ENCODE results near the gene CCDC157. TPM values are rescaled to one million over a fixed set of nuclear protein-coding genes. Genes with fewer than 3 reads are reported as not detected.
"Not testable (repeated sequence)": the region's sequence is repeated elsewhere in the genome, so short reads cannot be mapped to it uniquely, and the experiment has no call there.

The CCDC157 gene
- total RNA-seq, 2 experiments from 2014 or later = 4.3 to 5.0 TPM

DNA sequence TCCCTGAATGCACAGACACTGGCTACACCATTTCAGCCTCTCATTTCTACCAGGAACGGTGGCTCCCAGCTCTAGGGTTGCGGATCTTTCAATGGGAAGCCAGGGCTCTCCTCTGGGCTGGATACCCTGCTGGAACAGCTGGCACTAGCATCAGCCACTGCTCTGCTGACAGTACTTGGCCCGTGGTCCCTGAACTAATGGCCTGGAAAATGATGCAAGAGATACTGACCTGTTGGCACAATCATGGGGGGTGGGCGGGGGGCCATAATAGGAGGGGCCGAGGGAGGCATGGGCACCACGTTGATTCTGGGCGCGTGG, 19.4 kb upstream of the CCDC157 start:
- ChIA-PET POLR2A (interaction anchor here (0.6 to 2.3 kb wide), 3 partner anchors 17 to 32 kb away, joined by 3 to 5 read pairs (median 3); no protein-coding TSS in a partner anchor), CTCF (interaction anchor here (1.2 kb wide), 1 partner anchor 50 kb away, joined by 4 read pairs; no protein-coding TSS in a partner anchor)
- DNase-seq (no peak), ATAC-seq (no peak)
- Mint-ChIP-seq H3K27me3 (ENCODE audit: low read depth) (no peaks in the 10 kb centered on the region), H3K4me3 (no peak overlapping the region), H3K4me1 (ENCODE audit: low read depth) (peaks cover 24% of the 10 kb centered on the region), H3K27ac (no peak overlapping the region), H3K9me3 (ENCODE audit: insufficient read depth) (no peaks in the 10 kb centered on the region), H3K36me3 (ENCODE audit: low read depth) (peaks cover 91% of the 10 kb centered on the region)

DNA sequence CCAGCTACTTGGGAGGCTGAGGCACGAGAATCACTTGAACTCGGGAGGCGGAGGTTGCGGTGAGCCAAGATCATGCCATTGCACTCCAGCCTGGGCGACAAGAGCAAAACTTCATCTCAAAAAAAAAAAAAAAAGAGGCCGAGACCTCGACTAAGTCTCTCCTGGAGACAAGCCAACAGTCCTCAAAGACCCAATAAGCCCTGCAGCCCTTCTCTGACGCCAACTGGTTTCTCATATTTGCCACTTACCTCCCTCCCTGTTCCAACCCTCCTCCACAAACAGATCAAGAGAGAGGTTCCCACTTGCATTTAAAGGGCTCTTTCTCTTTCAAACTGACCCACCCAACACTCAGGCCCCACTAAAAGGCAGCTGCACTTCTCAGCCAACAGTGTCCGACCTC, 18.5 kb upstream of the CCDC157 start:
- not testable (repeated sequence) for H3K4me3 Mint-ChIP-seq; H3K27ac Mint-ChIP-seq; H3K27me3 Mint-ChIP-seq (ENCODE audit: low read depth); ATAC-seq; DNase-seq; H3K9me3 Mint-ChIP-seq (ENCODE audit: insufficient read depth)
- POLR2A ChIA-PET = interaction anchor here (2.3 kb wide), 1 partner anchor 16 kb away, joined by 5 read pairs; no protein-coding TSS in a partner anchor
- Mint-ChIP-seq H3K4me1 (ENCODE audit: low read depth) (peaks cover 18% of the 10 kb centered on the region), H3K36me3 (ENCODE audit: low read depth) (peaks cover 91% of the 10 kb centered on the region)
- CTCF ChIA-PET = interaction anchor here (1.0 to 1.2 kb wide), 2 partner anchors 10 to 51 kb away, joined by 3 to 4 read pairs; no protein-coding TSS in a partner anchor

DNA sequence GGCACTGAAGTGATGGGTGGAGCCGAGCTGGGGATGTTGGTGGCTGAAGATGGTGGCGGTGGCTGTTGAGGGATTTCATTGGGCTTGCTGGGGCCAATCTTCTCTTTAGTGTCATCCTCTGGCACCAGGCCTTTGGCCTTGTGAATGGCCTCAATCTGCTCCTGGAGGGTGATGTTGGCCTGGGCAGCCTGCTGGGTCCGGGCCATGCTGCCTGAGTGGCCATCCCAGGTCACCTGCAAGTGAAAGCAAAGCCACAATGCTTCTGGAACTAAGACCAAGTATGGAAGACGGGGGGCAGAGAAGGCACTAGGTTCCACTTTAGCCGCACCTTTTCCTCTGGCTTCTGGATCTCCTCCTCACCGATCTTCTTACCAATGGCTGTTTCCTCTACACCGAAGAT, 18.0 kb upstream of the CCDC157 start:
- ChIA-PET POLR2A (interaction anchor here (2.3 kb wide), 1 partner anchor 15 kb away, joined by 5 read pairs; no protein-coding TSS in a partner anchor), CTCF (interaction anchor here (1.0 kb wide), 1 partner anchor 10 kb away, joined by 3 read pairs; no protein-coding TSS in a partner anchor)
- Mint-ChIP-seq H3K27ac (no peak overlapping the region), H3K4me1 (ENCODE audit: low read depth) (peaks cover 13% of the 10 kb centered on the region), H3K27me3 (ENCODE audit: low read depth) (no peaks in the 10 kb centered on the region), H3K36me3 (ENCODE audit: low read depth) (peaks cover 94% of the 10 kb centered on the region), H3K9me3 (ENCODE audit: insufficient read depth) (no peaks in the 10 kb centered on the region), H3K4me3 (no peak overlapping the region)
- ATAC-seq (no peak), DNase-seq (no peak)

DNA sequence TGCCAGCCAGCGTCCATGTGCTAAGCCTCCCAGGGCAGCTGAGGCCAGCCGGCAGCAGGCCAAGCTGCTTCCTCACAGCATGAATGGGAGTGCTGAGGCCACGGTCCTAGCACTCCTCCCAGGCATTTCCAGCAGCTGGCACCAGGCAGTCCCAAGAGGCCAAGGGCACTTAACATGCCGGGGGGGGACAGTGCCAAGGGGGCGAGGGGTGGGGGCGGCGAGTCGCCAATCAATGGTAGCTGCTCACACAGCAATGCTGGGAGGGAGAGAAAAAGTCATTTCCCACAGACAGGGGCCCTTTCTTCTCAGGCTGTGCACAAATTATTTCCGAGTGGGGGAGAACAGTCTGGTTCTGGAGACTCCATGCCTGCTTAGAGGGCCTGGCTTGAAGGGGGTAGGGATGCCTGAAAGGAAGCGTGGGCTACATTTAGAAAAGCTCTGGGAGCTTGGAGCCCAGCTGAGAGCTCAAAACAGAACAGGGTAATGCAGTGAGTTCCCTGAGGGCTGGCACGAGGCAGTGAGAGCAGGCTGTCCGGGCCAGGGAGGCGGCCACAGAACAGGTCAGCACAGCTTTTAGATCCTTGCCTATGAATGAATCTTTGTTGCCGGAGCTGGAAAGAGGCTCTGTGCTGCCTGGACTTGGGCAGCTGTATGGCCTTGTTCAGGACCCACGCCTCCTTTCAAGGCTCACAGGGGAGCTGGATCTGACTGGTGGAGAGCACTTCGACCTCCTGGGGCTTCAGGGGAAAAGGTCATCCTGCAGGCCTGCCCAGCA, 15.7 kb upstream of the CCDC157 start:
- DNase-seq (no peak), ATAC-seq (no peak)
- Mint-ChIP-seq H3K36me3 (ENCODE audit: low read depth) (peaks cover 92% of the 10 kb centered on the region), H3K9me3 (ENCODE audit: insufficient read depth) (no peaks in the 10 kb centered on the region), H3K4me3 (no peak overlapping the region), H3K4me1 (ENCODE audit: low read depth) (no peaks in the 10 kb centered on the region), H3K27me3 (ENCODE audit: low read depth) (no peaks in the 10 kb centered on the region), H3K27ac (no peak overlapping the region)
- ChIA-PET POLR2A (interaction anchor here (0.9 to 1.3 kb wide), 3 partner anchors 16 to 40 kb away, joined by 3 to 4 read pairs (median 4); partner anchors contain the start of genes CCDC157 and SF3A1), CTCF (interaction anchor here (1.0 to 1.4 kb wide), 2 partner anchors 47 to 53 kb away, joined by 4 to 6 read pairs; partner anchors contain the start of gene RNF215)

DNA sequence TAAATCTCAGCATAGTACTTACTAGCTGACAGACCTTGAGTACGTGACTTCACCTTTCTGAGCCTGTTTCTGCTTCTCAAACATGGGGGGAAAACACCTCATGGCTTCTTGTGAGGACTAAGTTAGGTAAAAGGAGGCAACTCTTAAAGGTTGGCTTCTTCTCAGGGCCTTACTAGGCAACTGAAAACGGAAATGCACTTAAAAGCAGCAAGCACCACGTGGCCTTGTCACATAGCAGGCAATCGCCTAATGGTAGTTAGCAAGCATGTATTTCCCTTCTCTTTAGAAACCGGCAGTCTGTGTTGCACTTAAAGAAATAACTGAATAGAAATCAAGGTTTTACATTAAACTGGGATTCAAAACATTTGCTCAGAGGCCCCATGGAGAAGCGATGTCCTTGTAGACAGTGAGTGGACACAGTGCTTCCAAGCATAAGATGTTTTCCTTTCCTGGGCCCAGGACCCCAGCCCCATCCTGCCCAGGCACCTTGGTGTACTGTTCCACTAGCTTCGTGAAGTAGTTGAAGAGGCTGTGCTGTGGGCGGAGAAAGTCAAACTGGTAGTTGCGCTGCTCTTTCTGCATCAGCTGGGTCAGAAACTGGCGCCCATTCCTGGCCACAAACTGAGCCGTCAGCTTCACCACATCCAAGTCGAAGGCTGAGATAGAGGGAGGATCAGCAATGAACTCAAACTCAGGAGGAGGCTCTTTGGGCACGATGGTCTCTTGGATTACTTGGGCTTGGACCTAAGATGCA, 12.2 kb upstream of the CCDC157 start:
- Mint-ChIP-seq H3K4me1 (ENCODE audit: low read depth) (peaks cover 16% of the 10 kb centered on the region), H3K27me3 (ENCODE audit: low read depth) (no peaks in the 10 kb centered on the region), H3K9me3 (ENCODE audit: insufficient read depth) (no peaks in the 10 kb centered on the region), H3K36me3 (ENCODE audit: low read depth) (peaks cover 80% of the 10 kb centered on the region), H3K27ac (no peak overlapping the region), H3K4me3 (no peak overlapping the region)
- ATAC-seq (no peak), DNase-seq (no peak)
- ChIA-PET CTCF (interaction anchor here (1.8 kb wide), 1 partner anchor 13 kb away, joined by 5 read pairs; no protein-coding TSS in a partner anchor), POLR2A (interaction anchor here (2.8 kb wide), 1 partner anchor 12 kb away, joined by 11 read pairs; the partner anchor contains the start of genes CCDC157 and SF3A1)

DNA sequence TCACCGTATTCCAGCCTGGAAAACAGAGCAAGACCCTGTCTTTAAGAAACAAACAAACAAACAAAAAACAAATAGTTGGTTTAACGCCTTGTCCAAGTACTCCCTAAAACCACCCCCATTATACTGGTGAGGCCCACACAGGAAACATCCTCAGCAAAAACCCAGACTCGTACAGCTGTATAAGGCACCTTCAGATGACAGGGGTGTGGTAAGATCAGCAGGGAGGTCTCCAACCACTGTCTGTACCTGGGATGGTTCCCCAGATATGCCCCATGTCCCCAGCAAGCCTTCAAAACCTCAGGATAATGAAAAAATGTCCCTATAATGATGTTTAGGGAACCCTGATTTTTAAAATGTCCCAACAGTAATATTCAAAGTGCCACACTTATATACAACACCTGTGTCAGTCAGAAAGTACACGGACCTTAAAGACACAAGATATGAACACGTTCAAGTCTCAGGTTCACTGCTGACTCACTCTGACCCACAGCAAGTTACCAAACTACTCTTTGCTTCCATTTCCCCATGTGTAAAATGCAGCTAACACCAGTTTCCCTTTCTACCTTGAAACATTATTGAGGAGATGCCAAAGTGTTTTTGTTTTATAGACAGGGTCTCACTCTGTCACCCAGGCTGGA, 9.4 kb upstream of the CCDC157 start:
- DNase-seq = no peak

DNA sequence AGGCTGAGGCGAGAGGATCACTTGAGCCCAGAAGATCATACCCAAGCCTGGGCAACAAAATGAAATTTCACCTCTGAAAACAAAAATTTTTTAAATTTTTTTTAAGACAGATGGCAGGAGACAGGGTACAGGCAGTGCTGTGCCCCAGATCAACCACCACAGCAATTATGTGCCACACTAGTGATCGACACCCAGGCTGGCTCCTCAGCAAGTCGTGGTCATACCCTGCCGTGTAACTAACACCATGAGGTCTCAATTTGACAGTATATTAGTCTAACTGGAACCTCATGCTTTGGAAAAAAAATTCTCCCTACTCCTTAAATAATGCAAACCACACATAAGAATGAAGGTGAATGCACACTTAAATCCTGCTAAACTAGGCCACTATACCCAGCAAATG, 8.4 kb upstream of the CCDC157 start:
- no peak for ATAC-seq
- Mint-ChIP-seq H3K4me3 (no peak overlapping the region), H3K27me3 (ENCODE audit: low read depth) (no peaks in the 10 kb centered on the region), H3K36me3 (ENCODE audit: low read depth) (peaks cover 78% of the 10 kb centered on the region), H3K9me3 (ENCODE audit: insufficient read depth) (no peaks in the 10 kb centered on the region), H3K4me1 (ENCODE audit: low read depth) (peaks cover 30% of the 10 kb centered on the region), H3K27ac (peak overlapping the region; percentile 50)
- CTCF ChIA-PET = interaction anchor here (1.2 to 1.6 kb wide), 2 partner anchors 10 to 61 kb away, joined by 3 to 6 read pairs; no protein-coding TSS in a partner anchor
- DNase-seq = no peak
- POLR2A ChIA-PET = interaction anchor here (0.7 to 1.9 kb wide), 4 partner anchors 8 to 795 kb away, joined by 3 to 6 read pairs (median 4); partner anchors contain the start of genes SF3A1, TBC1D10A and THOC5

More for the DNA sequence above, 9.4 kb upstream of the CCDC157 start:
- ChIA-PET CTCF (interaction anchor here (0.7 to 1.6 kb wide), 4 partner anchors 11 to 342 kb away, joined by 3 to 6 read pairs (median 4); no protein-coding TSS in a partner anchor), POLR2A (interaction anchor here (0.7 to 1.9 kb wide), 3 partner anchors 9 to 21 kb away, joined by 3 to 6 read pairs (median 5); partner anchors contain the start of genes SF3A1 and TBC1D10A)
- Mint-ChIP-seq H3K36me3 (ENCODE audit: low read depth) (peaks cover 80% of the 10 kb centered on the region), H3K4me1 (ENCODE audit: low read depth) (peaks cover 23% of the 10 kb centered on the region), H3K4me3 (no peak overlapping the region), H3K27ac (peak overlapping the region; percentile 52), H3K9me3 (ENCODE audit: insufficient read depth) (no peaks in the 10 kb centered on the region), H3K27me3 (ENCODE audit: low read depth) (no peaks in the 10 kb centered on the region)
- ATAC-seq = peak; percentile 8

DNA sequence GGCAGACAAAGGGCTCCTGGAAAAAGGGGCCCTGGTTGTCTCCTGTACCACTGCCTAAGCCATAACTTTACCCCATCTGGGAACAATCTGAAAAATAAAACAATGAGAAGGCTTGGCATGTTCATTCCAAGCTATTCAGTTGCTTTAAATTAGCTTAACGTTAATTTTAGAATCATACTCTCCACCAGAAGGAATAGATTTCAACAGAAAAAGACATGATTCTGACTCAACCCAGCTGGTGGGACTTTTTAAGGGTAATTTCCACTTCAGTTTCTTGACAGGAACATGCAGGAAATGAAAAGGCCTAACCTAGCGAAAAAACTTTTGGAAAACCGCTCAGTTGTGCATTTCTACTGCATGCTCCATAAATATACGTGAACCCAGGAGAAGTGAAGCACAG, 8.0 kb upstream of the CCDC157 start:
- no peaks in the 10 kb centered on the region for H3K27me3 Mint-ChIP-seq (ENCODE audit: low read depth)
- H3K27ac Mint-ChIP-seq = peak overlapping the region; percentile 50
- peaks cover 34% of the 10 kb centered on the region for H3K4me1 Mint-ChIP-seq (ENCODE audit: low read depth)
- no peak overlapping the region for H3K4me3 Mint-ChIP-seq
- CTCF ChIA-PET = interaction anchor here (1.2 to 1.6 kb wide), 2 partner anchors 10 to 61 kb away, joined by 3 to 6 read pairs; no protein-coding TSS in a partner anchor
- H3K36me3 Mint-ChIP-seq (ENCODE audit: low read depth) = peaks cover 78% of the 10 kb centered on the region
- no peak for DNase-seq
- no peaks in the 10 kb centered on the region for H3K9me3 Mint-ChIP-seq (ENCODE audit: insufficient read depth)
- ATAC-seq = no peak
- POLR2A ChIA-PET = interaction anchor here (1.1 to 1.3 kb wide), 2 partner anchors 9 to 16 kb away, joined by 3 to 4 read pairs; no protein-coding TSS in a partner anchor

DNA sequence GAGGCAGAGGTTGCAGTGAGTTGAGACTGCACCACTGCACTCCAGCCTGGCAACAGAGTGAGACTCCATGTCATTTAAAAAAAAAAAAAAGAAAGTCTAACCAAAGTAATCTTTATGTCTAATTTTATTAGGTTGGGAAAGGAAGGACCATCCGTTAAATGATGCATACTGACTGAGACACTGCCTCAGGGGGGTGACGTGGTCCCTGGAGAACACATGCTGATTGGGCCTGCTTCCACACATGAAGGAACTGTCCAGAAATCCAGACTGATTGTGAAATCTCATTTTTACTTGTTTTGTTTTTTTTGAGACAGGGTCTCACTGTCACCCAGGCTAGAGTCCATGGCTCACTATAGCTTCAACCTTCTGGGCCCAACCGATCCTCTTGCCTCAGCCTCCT, 5.6 kb upstream of the CCDC157 start:
- DNase-seq (no peak), ATAC-seq (no peak)
- Mint-ChIP-seq H3K4me3 (no peak overlapping the region), H3K4me1 (ENCODE audit: low read depth) (peaks cover 54% of the 10 kb centered on the region), H3K27ac (no peak overlapping the region), H3K9me3 (ENCODE audit: insufficient read depth) (no peaks in the 10 kb centered on the region), H3K36me3 (ENCODE audit: low read depth) (peaks cover 73% of the 10 kb centered on the region), H3K27me3 (ENCODE audit: low read depth) (no peaks in the 10 kb centered on the region)
- CTCF ChIA-PET = no interaction called here
- POLR2A ChIA-PET = interaction anchor here (0.6 to 1.2 kb wide), 2 partner anchors 62 to 286 kb away, joined by 3 to 5 read pairs; partner anchors contain the start of gene CASTOR1

DNA sequence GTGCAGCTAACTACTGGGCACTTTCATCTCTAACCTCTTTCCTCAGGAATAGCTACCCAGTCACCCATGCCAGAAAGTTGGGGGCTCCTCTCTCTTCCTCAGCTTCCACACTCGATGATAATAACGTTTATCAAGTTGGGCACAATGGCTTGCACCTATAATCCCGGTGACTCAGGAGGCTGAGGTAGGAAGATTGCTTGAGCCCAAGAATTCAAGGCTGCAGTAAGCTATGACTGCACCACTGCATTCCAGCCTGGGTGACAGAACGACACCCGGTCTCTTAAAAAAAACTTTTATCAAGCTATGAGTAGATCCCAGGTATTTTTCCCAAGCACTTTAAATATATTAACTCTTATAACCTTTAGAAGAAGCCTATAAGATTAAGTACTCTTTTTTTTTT, 2.2 kb upstream of the CCDC157 start:
- ATAC-seq (no peak), DNase-seq (no peak)
- Mint-ChIP-seq H3K4me3 (no peak overlapping the region), H3K27me3 (ENCODE audit: low read depth) (no peaks in the 10 kb centered on the region), H3K36me3 (ENCODE audit: low read depth) (peaks cover 55% of the 10 kb centered on the region), H3K9me3 (ENCODE audit: insufficient read depth) (no peaks in the 10 kb centered on the region), H3K4me1 (ENCODE audit: low read depth) (peaks cover 48% of the 10 kb centered on the region), H3K27ac (peak overlapping the region; percentile 33)
- ChIA-PET POLR2A (interaction anchor here (0.6 to 1.1 kb wide), 3 partner anchors 9 to 685 kb away, joined by 3 to 5 read pairs (median 3); no protein-coding TSS in a partner anchor), CTCF (interaction anchor here (0.9 to 5.0 kb wide), 2 partner anchors 66 to 73 kb away, joined by 3 to 49 read pairs; partner anchors contain the start of gene CASTOR1)

DNA sequence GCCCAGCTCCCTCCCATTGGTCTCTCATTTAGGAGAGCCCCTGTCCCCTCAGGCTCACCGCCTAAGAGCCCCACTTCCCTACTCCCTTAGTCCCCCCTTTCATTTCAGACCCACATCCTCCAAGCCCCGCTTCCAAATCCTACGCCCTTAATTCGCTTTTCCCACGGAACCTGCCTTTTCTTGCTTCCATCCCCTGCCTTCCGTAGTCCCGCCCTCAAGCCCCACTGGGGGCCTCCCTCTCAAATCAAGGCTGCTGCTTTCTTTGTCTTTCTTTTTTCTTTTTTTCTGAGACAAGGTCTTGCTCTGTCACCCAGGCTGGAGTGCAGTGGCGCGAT, 396 bp downstream of the CCDC157 start:
- no peaks in the 10 kb centered on the region for H3K27me3 Mint-ChIP-seq (ENCODE audit: low read depth)
- peak; percentile 13 for ATAC-seq
- POLR2A ChIA-PET = interaction anchor here (0.6 to 2.4 kb wide), 19 partner anchors 8 to 559 kb away, joined by 3 to 36 read pairs (median 5); partner anchors contain the start of genes CASTOR1, SEC14L2 and TBC1D10A

More for the DNA sequence above, 396 bp downstream of the CCDC157 start:
- peaks cover 31% of the 10 kb centered on the region for H3K36me3 Mint-ChIP-seq (ENCODE audit: low read depth)
- peak overlapping the region; percentile 97 for H3K4me3 Mint-ChIP-seq
- DNase-seq = no peak
- no peaks in the 10 kb centered on the region for H3K9me3 Mint-ChIP-seq (ENCODE audit: insufficient read depth)
- peak overlapping the region; percentile 85 for H3K27ac Mint-ChIP-seq
- CTCF ChIA-PET = interaction anchor here (0.6 to 5.0 kb wide), 9 partner anchors 28 to 94 kb away, joined by 3 to 49 read pairs (median 4); partner anchors contain the start of genes CASTOR1 and RNF215
- peaks cover 51% of the 10 kb centered on the region for H3K4me1 Mint-ChIP-seq (ENCODE audit: low read depth)

All from activated CD8-positive, alpha-beta T cell treated with anti-CD3 and anti-CD28 coated beads, Interleukin-2, amount 10 ng/mL, durations not matched to agents 7 days and 5 days (primary cell).